GM18861 (cell line): ENCODE data around the gene LYPD6B.
A peak's percentile ranks its signal among the peaks of the same experiment; 100 is the strongest.

Source experiments
- ATAC-seq: cut with Tn5 transposase; IDR thresholded peaks from one replicate; pipeline ENCODE4 v1.9.1; 2021; ENCODE audit not compliant: unreplicated experiment

LYPD6B gene

GRCh38 chr2:149038442-149039212, at the start of gene LYPD6B:
TSS of gene LYPD6B (plus strand) at chr2:149038699. CDS start at chr2:149130949, 92,250 bp downstream.
- no peak for ATAC-seq

- ATAC-seq, result peak; percentile 84
Observed at GRCh38 chr2:148989882-148990493, 48.5 kb upstream of the LYPD6B start.

GRCh38 chr2:148990968-148991367, 47.5 kb upstream of the LYPD6B start:
- ATAC-seq, result no peak

GRCh38 chr2:148992448-148992847, 46.1 kb upstream of the LYPD6B start:
- ATAC-seq, result no peak

- ATAC-seq, result no peak
Observed at GRCh38 chr2:148993351-148993750, 45.1 kb upstream of the LYPD6B start.

GRCh38 chr2:148994341-148994740, 44.2 kb upstream of the LYPD6B start:
- no peak for ATAC-seq

GRCh38 chr2:148996805-148997204, 41.7 kb upstream of the LYPD6B start:
- no peak for ATAC-seq

- no peak for ATAC-seq
Observed at GRCh38 chr2:148998165-148998830, 40.2 kb upstream of the LYPD6B start.

GRCh38 chr2:148998831-148999200, 39.7 kb upstream of the LYPD6B start:
- ATAC-seq, result no peak

- no peak for ATAC-seq
Observed at GRCh38 chr2:148999451-148999921, 39.0 kb upstream of the LYPD6B start.

- no peak for ATAC-seq
Observed at GRCh38 chr2:149000158-149000938, 38.2 kb upstream of the LYPD6B start.

GRCh38 chr2:149001496-149001895, 37.0 kb upstream of the LYPD6B start:
- ATAC-seq, result no peak

- no peak for ATAC-seq
Observed at GRCh38 chr2:149002378-149002890, 36.1 kb upstream of the LYPD6B start.

- no peak for ATAC-seq
Observed at GRCh38 chr2:149002891-149003740, 35.4 kb upstream of the LYPD6B start.

GRCh38 chr2:149004836-149005235, 33.7 kb upstream of the LYPD6B start:
- ATAC-seq, result no peak

- no peak for ATAC-seq
Observed at GRCh38 chr2:149005471-149006077, 32.9 kb upstream of the LYPD6B start.

GRCh38 chr2:149006883-149007543, 31.5 kb upstream of the LYPD6B start:
- ATAC-seq, result no peak

GRCh38 chr2:149008381-149008780, 30.1 kb upstream of the LYPD6B start:
- ATAC-seq, result no peak
